Progenitor cell of endocrine pancreas (in vitro differentiated cells): ENCODE results near the gene FTO. TPM values are rescaled to one million over a fixed set of nuclear protein-coding genes. Genes with fewer than 3 reads are reported as not detected.

Experiments
- DNase-seq: peaks from one replicate; pipeline ENCODE4 v3.0.0; 2021; ENCODE audit warnings: low spot score; ENCODE audit not compliant: unreplicated experiment
- H3K27ac Mint-ChIP-seq: 2 replicates; pipeline ENCODE4 v1.8.0; 2021; ENCODE audit warnings: mild to moderate bottlenecking, moderate library complexity, mixed read lengths
- H3K27me3 Mint-ChIP-seq: 2 replicates; pipeline ENCODE4 v1.8.0; 2021; ENCODE audit warnings: mixed read lengths
- H3K36me3 Mint-ChIP-seq: 2 replicates; pipeline ENCODE4 v1.8.0; 2022; ENCODE audit warnings: mixed read lengths; ENCODE audit not compliant: insufficient read depth
- H3K4me1 Mint-ChIP-seq: 2 replicates; pipeline ENCODE4 v1.8.0; 2021; ENCODE audit warnings: low read depth, mixed read lengths
- H3K4me3 Mint-ChIP-seq: 2 replicates; pipeline ENCODE4 v1.8.0; 2021; ENCODE audit warnings: low read depth, mild to moderate bottlenecking, moderate library complexity, mixed read lengths
- H3K9me3 Mint-ChIP-seq: 2 replicates; pipeline ENCODE4 v1.8.0; 2021; ENCODE audit warnings: low read depth, mixed read lengths
- CTCF ChIP-seq: fragments of 200-600 bp; sonication (generic); IDR thresholded peaks from one replicate; pipeline ENCODE4 v1.5.0; 2021; ENCODE audit warnings: antibody characterized with exemption, mild to moderate bottlenecking; ENCODE audit not compliant: unreplicated experiment
- total RNA-seq: library from RNA; stranded (reverse); gene quantifications from 2 replicates; pipeline ENCODE4 v1.2.1, GENCODE V29; 2021

FTO gene
- total RNA-seq, 1 donor from 2014 or later, result 78.7 TPM

GRCh38 chr16:54022362-54022761 lies 318.4 kb downstream of the FTO start:
- no peak for TF ChIP-seq CTCF
- Mint-ChIP-seq H3K9me3 (peaks cover 5% of the 10 kb centered on the region), H3K4me1 (peaks cover 2% of the 10 kb centered on the region), H3K27me3 (no peaks in the 10 kb centered on the region), H3K4me3 (no peak overlapping the region), H3K27ac (no peak overlapping the region), H3K36me3 (peaks cover 1% of the 10 kb centered on the region)
- DNase-seq, result no peak

GRCh38 chr16:54026456-54026855 lies 322.5 kb downstream of the FTO start:
- Mint-ChIP-seq H3K4me1 (peaks cover 4% of the 10 kb centered on the region), H3K27ac (no peak overlapping the region), H3K9me3 (peaks cover 15% of the 10 kb centered on the region), H3K36me3 (peaks cover 11% of the 10 kb centered on the region), H3K27me3 (no peaks in the 10 kb centered on the region), H3K4me3 (no peak overlapping the region)
- no peak for TF ChIP-seq CTCF
- no peak for DNase-seq

DNA sequence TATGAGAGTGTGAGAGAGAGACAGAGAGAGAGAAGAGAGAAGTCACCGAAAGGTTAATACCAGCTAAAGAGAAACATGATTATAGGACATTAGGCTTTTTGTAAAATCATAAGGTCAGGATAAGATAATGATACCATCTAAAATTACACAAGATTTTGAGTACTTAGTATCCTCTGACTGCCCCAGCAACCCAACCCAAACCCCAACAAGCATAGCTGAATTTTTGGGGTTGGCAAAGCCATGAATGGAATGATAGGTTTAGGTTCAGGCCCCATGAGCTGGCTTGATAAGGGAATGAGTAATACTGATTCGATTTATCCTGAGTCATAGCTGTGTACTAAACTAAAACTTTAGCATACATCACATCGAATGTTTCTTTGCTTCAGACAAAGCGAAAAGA lies 323.1 kb downstream of the FTO start:
- no peaks in the 10 kb centered on the region for H3K27me3 Mint-ChIP-seq
- no peak for TF ChIP-seq CTCF
- no peak overlapping the region for H3K27ac Mint-ChIP-seq
- H3K9me3 Mint-ChIP-seq, result peaks cover 20% of the 10 kb centered on the region
- peaks cover 4% of the 10 kb centered on the region for H3K4me1 Mint-ChIP-seq
- no peak for DNase-seq
- H3K4me3 Mint-ChIP-seq, result no peak overlapping the region
- H3K36me3 Mint-ChIP-seq, result peaks cover 12% of the 10 kb centered on the region

- Mint-ChIP-seq H3K36me3 (peaks cover 12% of the 10 kb centered on the region), H3K9me3 (peaks cover 21% of the 10 kb centered on the region), H3K27me3 (no peaks in the 10 kb centered on the region), H3K4me3 (no peak overlapping the region), H3K4me1 (peaks cover 4% of the 10 kb centered on the region), H3K27ac (no peak overlapping the region)
- no peak for TF ChIP-seq CTCF
- no peak for DNase-seq
Observed at GRCh38 chr16:54027558-54027957, 323.6 kb downstream of the FTO start.

DNA sequence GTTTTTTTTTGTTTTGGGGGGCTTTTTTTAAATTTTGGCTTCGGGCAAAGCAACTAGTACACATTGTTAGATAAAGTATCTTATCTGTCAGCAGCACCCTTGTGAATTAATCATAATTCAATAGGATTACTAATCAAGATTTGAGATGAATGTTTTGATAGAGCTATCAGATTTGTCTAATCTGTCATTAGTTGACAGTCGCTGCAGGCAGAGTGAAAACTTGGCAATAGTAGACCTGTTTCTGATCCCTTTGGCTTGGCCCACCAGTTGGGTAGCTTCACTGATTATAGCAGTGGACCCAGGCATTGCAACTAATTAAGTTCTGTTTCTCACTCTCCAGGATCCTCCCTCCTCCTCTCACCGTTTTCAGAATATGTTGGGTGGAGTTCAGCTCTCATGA lies 324.0 kb downstream of the FTO start:
- no peak for DNase-seq
- no peak for TF ChIP-seq CTCF
- no peaks in the 10 kb centered on the region for H3K27me3 Mint-ChIP-seq
- H3K4me1 Mint-ChIP-seq, result peaks cover 4% of the 10 kb centered on the region
- no peak overlapping the region for H3K27ac Mint-ChIP-seq
- peaks cover 12% of the 10 kb centered on the region for H3K36me3 Mint-ChIP-seq
- no peak overlapping the region for H3K4me3 Mint-ChIP-seq
- peaks cover 20% of the 10 kb centered on the region for H3K9me3 Mint-ChIP-seq
